ENCODE measurements around the gene CAPN8. TPM values are rescaled to one million over a fixed set of nuclear protein-coding genes. Genes with fewer than 3 reads are reported as not detected.
A peak's percentile ranks its signal among the peaks of the same experiment; 100 is the strongest.

Gene CAPN8
- total and polyA plus RNA-seq, 8 donors = 0.57 to 87.9 (median 1.3) TPM

GRCh38 chr1:223531742-223532341, 133.7 kb downstream of the CAPN8 start:
- no peaks in the 10 kb centered on the region for H3K36me3 ChIP-seq
- peak; percentile 58 to 70 for TF ChIP-seq CTCF (IDR thresholded peaks at IDR 0.05)
- ATAC-seq (peak; percentile 87), DNase-seq (peak in 2 of 4 donors; percentile 11 to 43)
- no peaks in the 10 kb centered on the region for H3K27me3 ChIP-seq
- H3K9me3 ChIP-seq = no peaks in the 10 kb centered on the region
- no peak overlapping the region for H3K27ac ChIP-seq
- no peak overlapping the region for H3K4me3 ChIP-seq
- intact Hi-C loops (cut with DNase I) = no loop called here
- H3K4me1 ChIP-seq = no peaks in the 10 kb centered on the region

- Histone ChIP-seq H3K9me3 (no peaks in the 10 kb centered on the region), H3K27me3 (no peaks in the 10 kb centered on the region), H3K4me1 (no peaks in the 10 kb centered on the region), H3K27ac (no peak overlapping the region), H3K4me3 (no peak overlapping the region), H3K36me3 (no peaks in the 10 kb centered on the region)
- intact Hi-C loops (cut with DNase I) = no loop called here
- ATAC-seq (no peak), DNase-seq (no peak)
- TF ChIP-seq CTCF (IDR thresholded peaks at IDR 0.05) = no peak
These were observed 139.5 kb downstream of the CAPN8 start for GRCh38 chr1:223525957-223526356.

GRCh38 chr1:223525546-223525945, 140.0 kb downstream of the CAPN8 start:
- intact Hi-C loops (cut with DNase I) = no loop called here
- DNase-seq = no peak
- Histone ChIP-seq H3K36me3 (no peaks in the 10 kb centered on the region), H3K4me1 (no peaks in the 10 kb centered on the region), H3K9me3 (no peaks in the 10 kb centered on the region), H3K4me3 (no peak overlapping the region), H3K27me3 (no peaks in the 10 kb centered on the region), H3K27ac (no peak overlapping the region)
- no peak for TF ChIP-seq CTCF (IDR thresholded peaks at IDR 0.05)
- ATAC-seq = no peak

- no peak overlapping the region for H3K27ac ChIP-seq
- H3K9me3 ChIP-seq = no peaks in the 10 kb centered on the region
- TF ChIP-seq CTCF (IDR thresholded peaks at IDR 0.05) = no peak
- no peaks in the 10 kb centered on the region for H3K27me3 ChIP-seq
- intact Hi-C loops (cut with DNase I) = no loop called here
- H3K36me3 ChIP-seq = no peaks in the 10 kb centered on the region
- peak in 1 of 4 donors; percentile 21 for DNase-seq
- no peak overlapping the region for H3K4me3 ChIP-seq
- no peak for ATAC-seq
- no peaks in the 10 kb centered on the region for H3K4me1 ChIP-seq
These were observed 140.5 kb downstream of the CAPN8 start for GRCh38 chr1:223524930-223525451.

GRCh38 chr1:223521150-223521549, 144.4 kb downstream of the CAPN8 start:
- Histone ChIP-seq H3K4me3 (no peak overlapping the region), H3K36me3 (no peaks in the 10 kb centered on the region), H3K9me3 (no peaks in the 10 kb centered on the region), H3K27me3 (no peaks in the 10 kb centered on the region), H3K4me1 (no peaks in the 10 kb centered on the region), H3K27ac (no peak overlapping the region)
- no peak for TF ChIP-seq CTCF (IDR thresholded peaks at IDR 0.05)
- no peak for DNase-seq
- ATAC-seq = no peak
- intact Hi-C loops (cut with DNase I) = no loop called here

Measured in left lung (tissue), 10 donors.